Neuron (in vitro differentiated cells): Measurements from ENCODE around the gene DBN1.
"Not testable (repeated sequence)": the region's sequence is repeated elsewhere in the genome, so short reads cannot be mapped to it uniquely, and the experiment has no call there.

Experiments used
- H2AFZ ChIP-seq: one replicate; pipeline ENCODE4 v1.6.1; 2013; ENCODE audit warnings: low read depth, mild to moderate bottlenecking, inconsistent platforms, low read length, moderate library complexity
- H3K27me3 ChIP-seq: one replicate; pipeline ENCODE4 v1.6.1; 2013; ENCODE audit warnings: low read length; ENCODE audit not compliant: insufficient read depth
- H3K36me3 ChIP-seq: one replicate; pipeline ENCODE4 v1.6.1; 2013; ENCODE audit warnings: low read length; ENCODE audit not compliant: insufficient read depth
- H3K4me1 ChIP-seq: one replicate; pipeline ENCODE4 v1.6.1; 2013; ENCODE audit warnings: low read length; ENCODE audit not compliant: insufficient read depth
- H3K4me3 ChIP-seq: 2 replicates; pipeline ENCODE4 v1.5.1; 2013; ENCODE audit warnings: mild to moderate bottlenecking, low read length, moderate library complexity
- H3K9me3 ChIP-seq: one replicate; pipeline ENCODE4 v1.6.1; 2013; ENCODE audit warnings: low read length

The DBN1 gene

GRCh38 chr5:177491983-177492746 lies 18.7 kb upstream of the DBN1 start:
- no peaks in the 10 kb centered on the region for H3K27me3 ChIP-seq
- peaks cover 62% of the 10 kb centered on the region for H3K36me3 ChIP-seq
- no peaks in the 10 kb centered on the region for H3K9me3 ChIP-seq

GRCh38 chr5:177491429-177491945 lies 18.1 kb upstream of the DBN1 start:
- Histone ChIP-seq H3K4me1 (peaks cover 26% of the 10 kb centered on the region), H3K36me3 (peaks cover 62% of the 10 kb centered on the region), H3K27me3 (no peaks in the 10 kb centered on the region), H3K4me3 (no peak overlapping the region), H2AFZ (no peak overlapping the region), H3K9me3 (no peaks in the 10 kb centered on the region)

More at GRCh38 chr5:177491983-177492746, 18.7 kb upstream of the DBN1 start:
- H2AFZ ChIP-seq: no peak overlapping the region
- H3K4me3 ChIP-seq: no peak overlapping the region
- H3K4me1 ChIP-seq: peaks cover 27% of the 10 kb centered on the region

- H2AFZ ChIP-seq: no peak overlapping the region
- H3K4me1 ChIP-seq: peaks cover 21% of the 10 kb centered on the region
- peaks cover 66% of the 10 kb centered on the region for H3K36me3 ChIP-seq
- no peaks in the 10 kb centered on the region for H3K9me3 ChIP-seq
- no peaks in the 10 kb centered on the region for H3K27me3 ChIP-seq
- no peak overlapping the region for H3K4me3 ChIP-seq
These were observed 17.6 kb upstream of the DBN1 start for GRCh38 chr5:177490992-177491391.

GRCh38 chr5:177490311-177490991 lies 17.0 kb upstream of the DBN1 start:
- Histone ChIP-seq H2AFZ (no peak overlapping the region), H3K9me3 (no peaks in the 10 kb centered on the region), H3K27me3 (no peaks in the 10 kb centered on the region), H3K4me3 (no peak overlapping the region), H3K4me1 (peaks cover 16% of the 10 kb centered on the region), H3K36me3 (peaks cover 66% of the 10 kb centered on the region)

- Histone ChIP-seq H3K36me3 (peaks cover 72% of the 10 kb centered on the region), H3K4me1 (peaks cover 4% of the 10 kb centered on the region), H3K27me3 (no peaks in the 10 kb centered on the region), H3K4me3 (no peak overlapping the region), H3K9me3 (no peaks in the 10 kb centered on the region), H2AFZ (no peak overlapping the region)
These were observed 15.8 kb upstream of the DBN1 start for GRCh38 chr5:177489119-177489716.

GRCh38 chr5:177487975-177488374 lies 14.5 kb upstream of the DBN1 start:
- H3K9me3 ChIP-seq: no peaks in the 10 kb centered on the region
- no peaks in the 10 kb centered on the region for H3K4me1 ChIP-seq
- no peaks in the 10 kb centered on the region for H3K27me3 ChIP-seq
- peaks cover 78% of the 10 kb centered on the region for H3K36me3 ChIP-seq
- no peak overlapping the region for H2AFZ ChIP-seq
- no peak overlapping the region for H3K4me3 ChIP-seq

- Histone ChIP-seq H3K4me3 (no peak overlapping the region), H3K9me3 (no peaks in the 10 kb centered on the region), H3K27me3 (no peaks in the 10 kb centered on the region), H2AFZ (no peak overlapping the region), H3K36me3 (peaks cover 70% of the 10 kb centered on the region), H3K4me1 (no peaks in the 10 kb centered on the region)
These were observed 13.7 kb upstream of the DBN1 start for GRCh38 chr5:177487144-177487543.

GRCh38 chr5:177486256-177486655 lies 12.8 kb upstream of the DBN1 start:
- H3K36me3 ChIP-seq: peaks cover 71% of the 10 kb centered on the region
- H3K9me3 ChIP-seq: no peaks in the 10 kb centered on the region
- no peak overlapping the region for H3K4me3 ChIP-seq
- H3K27me3 ChIP-seq: no peaks in the 10 kb centered on the region
- H3K4me1 ChIP-seq: no peaks in the 10 kb centered on the region
- H2AFZ ChIP-seq: no peak overlapping the region

- H3K9me3 ChIP-seq, H2AFZ ChIP-seq, H3K4me1 ChIP-seq, H3K27me3 ChIP-seq, H3K4me3 ChIP-seq: not testable (repeated sequence)
- peaks cover 66% of the 10 kb centered on the region for H3K36me3 ChIP-seq
These were observed 12.3 kb upstream of the DBN1 start for GRCh38 chr5:177485753-177486152.

- H3K4me1 ChIP-seq: peaks cover 2% of the 10 kb centered on the region
- no peaks in the 10 kb centered on the region for H3K27me3 ChIP-seq
- H3K4me3 ChIP-seq: no peak overlapping the region
- H3K36me3 ChIP-seq: peaks cover 59% of the 10 kb centered on the region
- H3K9me3 ChIP-seq: no peaks in the 10 kb centered on the region
- no peak overlapping the region for H2AFZ ChIP-seq
These were observed 11.6 kb upstream of the DBN1 start for GRCh38 chr5:177484902-177485549.

GRCh38 chr5:177483994-177484901 lies 10.8 kb upstream of the DBN1 start:
- no peaks in the 10 kb centered on the region for H3K9me3 ChIP-seq
- H2AFZ ChIP-seq: no peak overlapping the region
- no peak overlapping the region for H3K4me3 ChIP-seq
- H3K27me3 ChIP-seq: no peaks in the 10 kb centered on the region
- peaks cover 53% of the 10 kb centered on the region for H3K36me3 ChIP-seq
- H3K4me1 ChIP-seq: peaks cover 7% of the 10 kb centered on the region

GRCh38 chr5:177483042-177483441 lies 9.6 kb upstream of the DBN1 start:
- H3K4me3 ChIP-seq: no peak overlapping the region
- peaks cover 43% of the 10 kb centered on the region for H3K36me3 ChIP-seq

More at GRCh38 chr5:177483042-177483441, 9.6 kb upstream of the DBN1 start:
- no peaks in the 10 kb centered on the region for H3K9me3 ChIP-seq
- H3K4me1 ChIP-seq: peaks cover 7% of the 10 kb centered on the region
- no peak overlapping the region for H2AFZ ChIP-seq
- no peaks in the 10 kb centered on the region for H3K27me3 ChIP-seq
